BE2C (cell line): ENCODE results near the gene NR0B2.

Experiments
- DNase-seq: peaks from one replicate; pipeline ENCODE4 v3.0.0-alpha.2; 2020
- H3K27me3 ChIP-seq: fragments of 250-450 bp; sonication (Bioruptor Pico); 2 replicates; pipeline ENCODE4 v1.5.1; 2020; ENCODE audit warnings: mild to moderate bottlenecking
- H3K36me3 ChIP-seq: fragments of 250-450 bp; sonication (Bioruptor Pico); 2 replicates; pipeline ENCODE4 v1.5.1; 2020; ENCODE audit warnings: mild to moderate bottlenecking
- H3K4me1 ChIP-seq: fragments of 250-450 bp; sonication (Bioruptor Pico); 2 replicates; pipeline ENCODE4 v1.5.1; 2020
- H3K4me3 ChIP-seq: 2 replicates; pipeline ENCODE4 v1.5.1; 2011; ENCODE audit warnings: low read depth, low read length
- H3K9me3 ChIP-seq: fragments of 250-450 bp; sonication (Bioruptor Pico); 2 replicates; pipeline ENCODE4 v1.5.1; 2020
- CTCF ChIP-seq: IDR thresholded peaks from 2 replicates; pipeline ENCODE4 v1.5.1; 2012; ENCODE audit warnings: mild to moderate bottlenecking, low read depth, low read length

NR0B2 gene

GRCh38 chr1:26861889-26862378, 51.8 kb downstream of the NR0B2 start:
- Histone ChIP-seq H3K4me1 (no peaks in the 10 kb centered on the region; the same call in 1 of the 2 replicates), H3K27me3 (no peaks in the 10 kb centered on the region), H3K4me3 (no peak overlapping the region), H3K9me3 (no peaks in the 10 kb centered on the region; the same call in 1 of the 2 replicates), H3K36me3 (no peaks in the 10 kb centered on the region)
- TF ChIP-seq CTCF: no peak
- DNase-seq: no peak
